ENCODE results near the gene USP24.

- TF ChIP-seq CTCF (IDR thresholded peaks at IDR 0.05 in 2 of 3, conservative IDR thresholded peaks at IDR 0.05 in 1 of 3; ENCODE audit: control insufficient read depth in 2 of 3, extremely low read depth in 1 of 3, insufficient read depth in 1 of 3, low read depth in 3 of 3, low read length in 3 of 3) (no peak), PBX3 (IDR thresholded peaks at IDR 0.05; ENCODE audit: insufficient replicate concordance, low read depth, low read length) (no peak), EZH2 (IDR thresholded peaks at IDR 0.05; ENCODE audit: borderline replicate concordance, control insufficient read depth, low read depth, low read length) (no peak), NFYA (IDR thresholded peaks at IDR 0.05; ENCODE audit: borderline replicate concordance, low read depth, low read length) (no peak), NFYB (IDR thresholded peaks at IDR 0.05; ENCODE audit: insufficient read depth, low read depth, low read length) (no peak), TCF12 (IDR thresholded peaks at IDR 0.05; ENCODE audit: low read depth, low read length) (no peak), CHD2 (IDR thresholded peaks at IDR 0.05; ENCODE audit: borderline replicate concordance, low read depth, low read length) (no peak)
- TF ChIP-seq, protein P1, sequence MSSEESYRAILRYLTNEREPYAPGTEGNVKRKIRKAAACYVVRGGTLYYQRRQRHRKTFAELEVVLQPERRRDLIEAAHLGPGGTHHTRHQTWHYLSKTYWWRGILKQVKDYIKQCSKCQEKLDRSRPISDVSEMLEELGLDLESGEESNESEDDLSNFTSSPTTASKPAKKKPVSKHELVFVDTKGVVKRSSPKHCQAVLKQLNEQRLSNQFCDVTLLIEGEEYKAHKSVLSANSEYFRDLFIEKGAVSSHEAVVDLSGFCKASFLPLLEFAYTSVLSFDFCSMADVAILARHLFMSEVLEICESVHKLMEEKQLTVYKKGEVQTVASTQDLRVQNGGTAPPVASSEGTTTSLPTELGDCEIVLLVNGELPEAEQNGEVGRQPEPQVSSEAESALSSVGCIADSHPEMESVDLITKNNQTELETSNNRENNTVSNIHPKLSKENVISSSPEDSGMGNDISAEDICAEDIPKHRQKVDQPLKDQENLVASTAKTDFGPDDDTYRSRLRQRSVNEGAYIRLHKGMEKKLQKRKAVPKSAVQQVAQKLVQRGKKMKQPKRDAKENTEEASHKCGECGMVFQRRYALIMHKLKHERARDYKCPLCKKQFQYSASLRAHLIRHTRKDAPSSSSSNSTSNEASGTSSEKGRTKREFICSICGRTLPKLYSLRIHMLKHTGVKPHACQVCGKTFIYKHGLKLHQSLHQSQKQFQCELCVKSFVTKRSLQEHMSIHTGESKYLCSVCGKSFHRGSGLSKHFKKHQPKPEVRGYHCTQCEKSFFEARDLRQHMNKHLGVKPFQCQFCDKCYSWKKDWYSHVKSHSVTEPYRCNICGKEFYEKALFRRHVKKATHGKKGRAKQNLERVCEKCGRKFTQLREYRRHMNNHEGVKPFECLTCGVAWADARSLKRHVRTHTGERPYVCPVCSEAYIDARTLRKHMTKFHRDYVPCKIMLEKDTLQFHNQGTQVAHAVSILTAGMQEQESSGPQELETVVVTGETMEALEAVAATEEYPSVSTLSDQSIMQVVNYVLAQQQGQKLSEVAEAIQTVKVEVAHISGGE (CRISPR knock-in tag; IDR thresholded peaks at IDR 0.05): no peak
Measured at GRCh38 chr1:55250399-55251075, 35.4 kb upstream of the USP24 start.

Measured in GM12878 (cell line).